RKO (cell line): ENCODE results near the gene ATF4.
"Not testable (repeated sequence)": the region's sequence is repeated elsewhere in the genome, so short reads cannot be mapped to it uniquely, and the experiment has no call there.

Experiments used
- DNase-seq: peaks from one replicate; pipeline ENCODE4 v3.0.0-alpha.2; 2016; ENCODE audit warnings: low spot score

Gene ATF4

GRCh38 chr22:39489094-39490068 is 31.0 kb upstream of the ATF4 start:
- no peak for DNase-seq

- peak; percentile 83 for DNase-seq
Observed at GRCh38 chr22:39490135-39490798, 30.1 kb upstream of the ATF4 start.

DNA sequence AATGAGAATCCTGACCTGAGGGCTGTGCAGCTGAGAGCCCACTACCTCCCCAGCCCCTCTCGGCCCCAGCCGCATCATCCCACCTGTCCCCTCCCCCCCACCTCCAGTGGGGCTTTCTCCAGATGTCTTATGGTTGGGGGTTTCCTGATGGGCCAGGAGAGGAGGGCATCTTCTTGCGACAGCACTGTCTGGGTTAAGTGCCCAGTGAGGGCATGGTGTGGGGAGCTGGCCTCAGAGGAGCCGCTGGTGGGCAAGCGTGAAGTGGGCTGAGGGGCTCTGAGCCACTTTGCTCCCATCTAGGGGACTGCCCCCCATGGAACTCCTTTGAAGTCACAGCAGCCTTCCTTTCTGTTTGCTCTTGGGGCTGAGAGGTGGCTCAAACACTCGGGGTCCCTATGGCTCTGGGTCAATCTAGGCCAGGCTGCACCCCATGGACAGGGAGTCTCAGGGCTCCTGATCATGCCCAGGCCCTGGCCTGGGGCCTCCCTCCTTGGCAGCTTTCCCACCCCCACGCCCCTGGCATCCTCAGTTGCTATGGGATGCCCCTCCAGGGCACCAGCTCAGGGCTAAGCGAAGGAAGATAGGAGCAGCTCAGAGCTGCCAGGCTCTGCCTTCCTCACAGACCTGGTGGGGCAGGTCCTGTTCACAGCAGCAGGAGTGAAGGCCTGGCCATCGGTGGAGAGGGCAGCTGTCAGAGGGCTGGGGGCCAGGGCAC is 29.2 kb upstream of the ATF4 start:
- DNase-seq = no peak

DNA sequence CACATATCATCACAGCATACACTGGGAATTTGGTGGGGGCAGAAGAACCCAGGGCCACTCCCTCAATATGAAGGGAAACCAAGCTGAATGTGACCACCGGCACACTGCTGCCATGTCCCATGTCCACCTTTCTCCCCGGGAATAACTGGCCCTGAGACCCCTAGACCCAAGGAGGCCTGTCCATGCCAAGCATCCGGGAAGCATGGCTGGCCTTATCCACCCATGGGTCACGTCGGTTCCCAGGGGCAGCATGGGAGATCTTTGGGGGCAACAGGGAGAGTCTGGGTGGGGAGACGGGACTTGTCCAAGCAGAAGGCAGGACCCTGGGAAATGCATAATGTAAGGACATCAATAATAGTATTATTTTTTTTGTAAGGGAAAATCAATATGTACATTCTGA is 28.7 kb upstream of the ATF4 start:
- no peak for DNase-seq

- DNase-seq = no peak
Observed at GRCh38 chr22:39492186-39492585, 28.2 kb upstream of the ATF4 start.

GRCh38 chr22:39493759-39494158 is 26.6 kb upstream of the ATF4 start:
- DNase-seq = peak; percentile 58

GRCh38 chr22:39494471-39495120 is 25.8 kb upstream of the ATF4 start:
- no peak for DNase-seq

DNA sequence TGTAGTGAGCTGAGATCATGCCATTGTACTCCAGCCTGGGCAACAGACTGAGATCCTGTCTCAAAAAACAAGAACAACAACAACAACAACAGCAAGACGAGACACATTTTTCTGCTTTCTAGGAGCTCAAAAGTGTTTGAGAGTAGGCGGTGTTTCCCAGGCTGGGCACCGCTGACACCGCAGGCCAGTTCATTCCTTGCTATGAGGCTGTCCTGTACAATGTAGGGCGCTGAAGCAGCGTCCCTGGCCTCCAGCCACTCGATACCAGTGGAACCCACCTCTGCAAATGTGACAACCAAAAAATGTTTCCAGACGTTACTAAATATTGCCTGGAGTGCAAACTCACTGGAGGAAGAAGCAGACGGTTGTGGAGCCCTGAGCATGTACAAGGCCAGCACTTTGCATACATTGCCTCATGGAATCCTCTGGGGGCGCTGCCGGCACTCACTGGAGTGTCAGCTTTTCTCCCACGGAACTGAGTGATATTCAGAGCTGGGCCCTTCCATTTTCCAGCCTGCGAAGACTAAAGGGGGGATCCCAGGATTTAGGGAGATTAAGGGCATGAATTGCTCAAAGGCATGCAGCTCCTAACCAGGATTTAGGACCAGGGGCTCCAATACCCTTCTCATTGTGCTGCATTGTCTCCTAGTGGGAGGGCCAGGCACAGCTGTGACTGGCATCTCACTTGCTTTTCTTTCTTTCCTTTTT is 24.1 kb upstream of the ATF4 start:
- DNase-seq = peak; percentile 84

DNA sequence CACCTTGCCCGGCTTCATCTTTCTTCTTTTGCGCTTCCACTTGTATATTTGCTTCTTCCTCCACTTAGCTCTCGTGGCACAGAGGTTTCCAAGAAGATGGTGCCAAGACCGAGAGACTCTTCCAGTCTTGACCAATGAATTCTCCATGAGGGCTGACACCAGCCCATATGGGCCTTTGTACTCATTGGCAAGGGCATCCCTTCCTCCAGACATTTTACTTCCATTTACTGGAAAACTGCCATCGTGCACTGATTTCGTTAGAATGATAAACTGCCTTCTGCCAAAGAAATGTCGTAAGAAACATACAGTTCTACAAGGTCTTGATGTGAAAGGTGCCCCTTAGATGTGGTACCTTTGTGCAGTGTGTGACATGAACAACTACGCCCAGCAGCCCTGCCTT is 22.9 kb upstream of the ATF4 start:
- no peak for DNase-seq

DNA sequence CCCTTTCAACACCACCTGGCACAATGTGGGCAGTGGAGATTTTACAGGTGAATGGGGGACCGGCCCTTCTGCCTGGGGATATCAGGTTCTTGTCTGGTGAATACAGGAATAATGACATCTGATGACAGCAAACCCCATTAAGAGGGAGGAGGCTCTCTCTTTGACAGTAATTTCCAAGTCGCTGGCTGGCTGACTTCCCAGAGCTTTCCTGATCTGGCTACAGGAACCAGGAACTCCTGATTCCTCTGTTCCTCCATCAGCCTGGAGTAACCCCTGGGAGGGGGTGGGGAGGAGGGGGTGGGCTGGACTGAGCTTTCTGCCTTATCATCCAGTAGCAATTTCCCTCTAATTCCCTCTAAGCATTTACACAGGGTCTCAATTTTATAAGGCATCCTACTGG is 22.0 kb upstream of the ATF4 start:
- DNase-seq = no peak

DNA sequence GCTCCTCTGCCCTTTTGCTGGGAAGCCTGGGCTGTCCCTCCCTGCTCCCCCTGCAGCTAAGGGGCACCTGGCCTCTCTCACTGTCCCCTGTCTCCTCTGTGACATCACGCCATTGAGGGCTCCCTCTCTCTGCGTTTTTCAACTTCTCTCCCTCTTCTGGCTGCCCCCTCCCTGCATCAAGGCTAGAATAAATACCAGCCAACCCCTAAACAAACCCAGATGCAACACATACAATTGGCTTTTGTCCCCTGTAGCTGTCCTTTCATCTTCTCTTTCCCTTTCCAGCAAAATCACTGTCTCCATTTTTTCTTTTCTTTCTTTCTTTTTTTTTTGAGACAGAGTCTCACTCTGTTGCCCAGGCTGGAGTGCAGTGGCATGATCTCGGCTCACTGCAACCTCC is 21.6 kb upstream of the ATF4 start:
- DNase-seq = no peak

DNA sequence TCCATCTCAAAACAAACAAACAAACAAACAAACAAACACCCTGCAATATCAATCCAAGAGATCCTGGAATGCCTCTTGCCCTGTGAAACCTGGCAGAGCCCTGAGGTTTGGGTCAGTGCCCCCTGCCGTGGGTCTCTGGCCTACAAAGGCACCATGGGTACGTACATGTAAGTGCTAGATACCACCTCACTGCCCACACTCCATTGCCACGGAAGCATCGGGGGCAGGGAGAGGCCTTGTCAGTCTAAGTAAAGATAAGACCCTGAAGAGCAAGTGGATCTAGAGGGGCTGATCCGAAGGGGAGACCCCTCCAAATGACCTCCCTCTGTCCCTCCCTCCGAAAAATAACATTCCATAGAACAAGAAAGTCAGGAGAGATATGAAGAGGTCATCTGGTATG is 20.3 kb upstream of the ATF4 start:
- DNase-seq = no peak

DNA sequence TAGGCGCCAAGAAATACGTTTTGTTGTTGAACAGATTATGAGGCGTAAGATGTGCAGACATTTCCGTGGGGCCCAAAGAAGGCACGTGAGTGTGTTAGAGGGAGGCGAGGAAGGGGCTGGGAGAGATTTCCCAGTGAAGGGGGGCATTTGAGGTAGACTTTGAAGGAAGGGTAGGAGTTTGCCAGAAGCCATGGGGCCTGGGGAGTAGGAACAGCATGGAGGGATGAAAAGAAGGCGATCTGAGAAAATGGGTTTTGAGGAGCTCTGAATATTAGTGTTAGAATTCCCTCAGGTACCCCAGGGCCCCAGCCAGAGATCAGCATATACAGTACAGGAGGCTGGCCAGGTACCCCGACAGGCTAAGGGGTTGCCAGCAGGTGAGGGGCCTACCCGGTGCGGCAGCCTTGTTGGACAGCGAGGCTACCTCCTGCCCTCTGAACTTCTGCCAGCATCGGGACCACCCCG is 18.7 kb upstream of the ATF4 start:
- no peak for DNase-seq

- peak; percentile 100 for DNase-seq
Observed at GRCh38 chr22:39502109-39502788, 18.1 kb upstream of the ATF4 start, which contains the start of gene MIEF1. Gene MIEF1 (plus strand): TSS chr22:39502290. CDS start chr22:39511295, 9,005 bp downstream.

- peak; percentile 43 for DNase-seq
Observed at GRCh38 chr22:39502789-39503409, 17.5 kb upstream of the ATF4 start.

GRCh38 chr22:39503630-39504029 is 16.7 kb upstream of the ATF4 start:
- peak; percentile 44 for DNase-seq

DNA sequence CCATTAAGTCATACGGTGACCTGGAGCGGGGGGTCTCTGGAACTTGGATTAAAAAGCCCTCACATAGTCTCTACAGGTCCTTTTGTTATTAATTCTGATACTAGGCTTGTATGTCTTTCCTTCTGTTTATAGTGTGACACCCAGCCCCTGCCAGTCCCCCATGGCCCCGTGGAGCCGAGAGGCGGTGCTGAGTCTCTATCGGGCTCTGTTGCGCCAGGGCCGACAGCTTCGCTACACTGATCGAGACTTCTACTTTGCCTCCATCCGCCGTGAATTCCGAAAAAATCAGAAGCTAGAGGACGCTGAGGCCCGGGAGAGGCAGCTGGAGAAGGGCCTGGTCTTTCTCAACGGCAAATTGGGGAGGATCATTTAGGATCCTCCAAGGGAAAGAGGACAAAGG is 16.3 kb upstream of the ATF4 start:
- no peak for DNase-seq

DNA sequence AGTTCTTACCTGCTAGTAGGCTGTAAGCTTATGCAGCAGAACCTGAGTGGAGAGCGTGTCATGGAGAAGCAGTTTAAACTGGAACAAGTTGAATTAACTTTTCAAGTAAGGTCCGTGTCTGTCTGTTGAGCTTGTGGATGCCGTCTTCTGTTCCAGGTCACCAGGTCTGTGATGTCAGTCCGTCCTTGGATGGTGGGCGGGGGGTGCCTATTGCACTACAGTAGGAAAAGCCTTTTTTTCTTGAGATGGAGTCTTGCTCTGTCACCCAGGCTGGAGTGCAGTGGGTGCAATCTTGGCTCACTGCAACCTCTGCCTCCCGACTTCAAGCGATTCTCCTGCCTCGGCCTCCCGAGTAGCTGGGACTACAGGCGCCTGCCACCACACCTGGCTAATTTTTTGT is 13.3 kb upstream of the ATF4 start:
- DNase-seq = not testable (repeated sequence)

- no peak for DNase-seq
Observed at GRCh38 chr22:39508393-39508792, 12.0 kb upstream of the ATF4 start.

GRCh38 chr22:39510529-39511149 is 9.7 kb upstream of the ATF4 start:
- DNase-seq = no peak
